Psoas muscle (tissue), 8 donors: Measurements from ENCODE around the gene FOXL2NB. TPM values are rescaled to one million over a fixed set of nuclear protein-coding genes. Genes with fewer than 3 reads are reported as not detected.

Source experiments
- ATAC-seq, 4 donors: fragments of 200-7000 bp; cut with Tn5 transposase; one replicate each; pipeline ENCODE4 v1.9.1; 2020; ENCODE audit warnings: moderate library complexity in 3 of 4, mild to moderate bottlenecking in 2 of 4
- DNase-seq, 2 donors: peaks; one replicate each; pipeline ENCODE4 v3.0.0-alpha.2; 2020
- H3K27ac ChIP-seq: fragments of 200-600 bp; one replicate; pipeline ENCODE4 v1.8.0; 2022
- H3K27me3 ChIP-seq, 3 donors: fragments of 200-600 bp in 1 of 3; one replicate each; pipeline versions ENCODE4 v1.6.1 to v1.8.0; 2013 to 2022; ENCODE audit warnings: low read length in 2 of 3, mild to moderate bottlenecking in 2 of 3, moderate library complexity in 1 of 3; ENCODE audit not compliant: insufficient read depth in 3 of 3
- H3K36me3 ChIP-seq, 2 donors: fragments of 200-600 bp in 1 of 2; one replicate each; pipeline versions ENCODE4 v1.6.1 to v1.8.0; 2013 to 2022; ENCODE audit warnings: low read depth in 1 of 2, mild to moderate bottlenecking in 1 of 2, moderate library complexity in 1 of 2; ENCODE audit not compliant: insufficient read depth in 1 of 2
- H3K4me1 ChIP-seq: fragments of 200-600 bp; one replicate; pipeline ENCODE4 v1.8.0; 2022
- H3K4me3 ChIP-seq: fragments of 200-600 bp; one replicate; pipeline ENCODE4 v1.8.0; 2022; ENCODE audit warnings: mild to moderate bottlenecking
- H3K9me3 ChIP-seq: fragments of 200-600 bp; one replicate; pipeline ENCODE4 v1.8.0; 2022
- CTCF ChIP-seq: fragments of 200-600 bp; IDR thresholded peaks from one replicate; pipeline ENCODE4 v1.8.0; 2022; ENCODE audit warnings: antibody characterized with exemption
- WGBS, 3 donors: extraction: QIAGEN DNeasy Blood & Tissue Kit; methylation state at CpG; one replicate each; pipeline versions ENCODE4 v1.1.6 to v1.1.7; 2013; 5-methylcytosine and 5-hydroxymethylcytosine counted together
- intact Hi-C, 2 donors: fragments of 100-400 bp; cut with DNase I; formaldehyde crosslinking; loops; one replicate each; pipeline versions ENCODE4 v1.11.0 to v1.14.2; 2022
- polyA plus RNA-seq, 3 donors: library from polyadenylated mRNA; stranded (reverse); fragments of 200-250 nt; gene quantifications; one replicate each; pipeline ENCODE4 v1.2.3, GENCODE V29; 2013
- total RNA-seq, 4 donors: library from RNA; stranded (reverse); fragmentation: NEBNext Ultra II Directional in 2 of 4; extraction: Animal tissue kit (Norgen Biotek cat#: 25700) in 2 of 4; gene quantifications; one replicate each; pipeline versions ENCODE4 v1.2.1 to v1.2.4, GENCODE V29; 2021 to 2023
- donor health status: healthy with polysubstance abuse.
- donor health status: DM: no; HTN: no; CAD: no; lungs with moderate emphysema.
- donor health status: Bipolar disorder and iron deficiency.
- donor health status: healthy.
- donor health status: DM: yes; HTN: yes; CAD: no.
- donor health status: DM: no; HTN: no; CAD: no.
- donor health status: DM: no; HTN: no; CAD: no.
- donor health status: DM: yes; HTN: yes; CAD: no.

FOXL2NB gene
- total and polyA plus RNA-seq, 7 donors: 0.06 to 0.14 TPM; not detected in 5

- no peaks in the 10 kb centered on the region for H3K27me3 ChIP-seq
- no peaks in the 10 kb centered on the region for H3K36me3 ChIP-seq
- 29 to 37% (median 32%) methylated on average over 6 of the region's 6 CpGs for WGBS, 3 donors
- intact Hi-C loops: loop anchor here in 1 of 2 donors (2.0 kb wide), 1 partner anchor 329 kb away; the partner anchor contains the start of gene CEP70
- H3K9me3 ChIP-seq: no peaks in the 10 kb centered on the region
- peak; percentile 79 to 93 (median 86) for ATAC-seq
- H3K4me3 ChIP-seq: no peak overlapping the region
- DNase-seq: peak; percentile 77 to 85
- no peaks in the 10 kb centered on the region for H3K4me1 ChIP-seq
- H3K27ac ChIP-seq: no peak overlapping the region
- TF ChIP-seq CTCF: peak; percentile 86
Measured at GRCh38 chr3:138923531-138923994, 23.5 kb upstream of the FOXL2NB start.

- Histone ChIP-seq H3K4me3 (no peak overlapping the region), H3K9me3 (no peaks in the 10 kb centered on the region), H3K27me3 (no peaks in the 10 kb centered on the region), H3K36me3 (no peaks in the 10 kb centered on the region), H3K4me1 (no peaks in the 10 kb centered on the region), H3K27ac (no peak overlapping the region)
- ATAC-seq: no peak
- TF ChIP-seq CTCF: no peak
- no peak for DNase-seq
- intact Hi-C loops: no loop called here
- 92 to 95% (median 94%) methylated on average over 40 to 42 of the region's 42 CpGs for WGBS, 3 donors
Measured at GRCh38 chr3:138928727-138929372, 18.2 kb upstream of the FOXL2NB start.

GRCh38 chr3:138933068-138933668 lies 13.8 kb upstream of the FOXL2NB start:
- intact Hi-C loops: no loop called here
- WGBS, 3 donors: 64 to 71% (median 66%) methylated on average over 4 of the region's 4 CpGs
- H3K4me3 ChIP-seq: no peak overlapping the region
- no peaks in the 10 kb centered on the region for H3K36me3 ChIP-seq
- ATAC-seq: no peak
- H3K27ac ChIP-seq: no peak overlapping the region
- no peak for TF ChIP-seq CTCF
- no peaks in the 10 kb centered on the region for H3K9me3 ChIP-seq
- peaks cover 0 to 25% (median 13%) of the 10 kb centered on the region in 3 donors for H3K27me3 ChIP-seq
- no peak for DNase-seq
- peaks cover 24% of the 10 kb centered on the region for H3K4me1 ChIP-seq

- peaks cover 32% of the 10 kb centered on the region for H3K4me1 ChIP-seq
- no peaks in the 10 kb centered on the region for H3K36me3 ChIP-seq
- WGBS, 3 donors: 66 to 76% (median 73%) methylated on average over 3 of the region's 3 CpGs
- no peak for DNase-seq
- peaks cover 0 to 35% (median 21%) of the 10 kb centered on the region in 3 donors for H3K27me3 ChIP-seq
- no peak for ATAC-seq
- H3K4me3 ChIP-seq: no peak overlapping the region
- intact Hi-C loops: loop anchor here in 1 of 2 donors (2.0 kb wide), 1 partner anchor 395 kb away; no protein-coding TSS in a partner anchor
- H3K27ac ChIP-seq: no peak overlapping the region
- TF ChIP-seq CTCF: no peak
- no peaks in the 10 kb centered on the region for H3K9me3 ChIP-seq
Measured at GRCh38 chr3:138933981-138934691, 12.9 kb upstream of the FOXL2NB start.
